Right ventricle myocardium superior (tissue), 1 donor: ENCODE measurements around the gene ANKHD1. TPM values are rescaled to one million over a fixed set of nuclear protein-coding genes. Genes with fewer than 3 reads are reported as not detected.

Source experiments
- ATAC-seq: fragments of 200-7000 bp; cut with Tn5 transposase; one replicate; pipeline ENCODE4 v1.9.1; 2020; ENCODE audit warnings: mild to moderate bottlenecking; ENCODE audit not compliant: poor library complexity
- DNase-seq: peaks from one replicate; pipeline ENCODE4 v3.0.0-alpha.2; 2020
- intact Hi-C: fragments of 100-400 bp; cut with DNase I; formaldehyde crosslinking; loops from one replicate; pipeline ENCODE4 v1.11.2; 2022
- total RNA-seq: library from RNA; stranded (reverse); fragmentation: NEBNext Ultra II Directional; extraction: Animal tissue kit (Norgen Biotek cat#: 25700); gene quantifications from one replicate; pipeline ENCODE4 v1.2.1, GENCODE V29; 2021
- donor health status: DM: no; HTN: yes; CAD: no; lungs with severe emphysema.

Gene ANKHD1
- total RNA-seq, 1 donor from 2014 or later = 55.8 TPM

- ATAC-seq (no peak), DNase-seq (no peak)
- intact Hi-C loops = no loop called here
Observed at GRCh38 chr5:140366589-140367255, 34.9 kb upstream of the ANKHD1 start.

DNA sequence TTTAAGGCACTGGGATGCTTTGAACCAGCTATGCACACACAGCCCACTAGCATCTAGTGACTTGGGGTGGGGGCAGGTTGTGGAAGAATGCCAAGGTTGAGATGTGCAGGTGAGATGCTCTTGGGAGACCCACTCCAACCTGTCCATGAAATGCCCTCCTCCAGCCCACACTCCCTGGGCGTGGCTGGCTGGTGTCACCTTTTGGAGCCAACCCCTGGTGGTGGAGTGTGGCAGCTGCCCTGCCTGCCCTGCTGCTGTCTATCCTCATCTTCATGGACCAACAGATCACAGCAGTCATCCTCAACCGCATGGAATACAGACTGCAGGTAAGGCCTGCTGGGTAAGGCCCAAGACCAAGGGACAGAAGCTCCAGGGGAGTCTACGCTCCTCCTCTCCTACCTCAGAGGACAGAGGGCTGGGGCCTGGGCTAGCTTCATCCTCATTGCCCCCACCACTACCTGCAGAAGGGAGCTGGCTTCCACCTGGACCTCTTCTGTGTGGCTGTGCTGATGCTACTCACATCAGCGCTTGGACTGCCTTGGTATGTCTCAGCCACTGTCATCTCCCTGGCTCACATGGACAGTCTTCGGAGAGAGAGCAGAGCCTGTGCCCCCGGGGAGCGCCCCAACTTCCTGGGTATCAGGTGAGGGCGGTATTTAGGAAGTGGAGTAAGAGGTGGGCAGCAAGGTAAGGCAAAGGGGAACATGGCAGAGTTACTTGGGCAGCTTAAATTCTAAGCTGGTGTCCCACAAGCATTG, 34.2 kb upstream of the ANKHD1 start:
- DNase-seq (no peak), ATAC-seq (no peak)
- intact Hi-C loops = no loop called here

DNA sequence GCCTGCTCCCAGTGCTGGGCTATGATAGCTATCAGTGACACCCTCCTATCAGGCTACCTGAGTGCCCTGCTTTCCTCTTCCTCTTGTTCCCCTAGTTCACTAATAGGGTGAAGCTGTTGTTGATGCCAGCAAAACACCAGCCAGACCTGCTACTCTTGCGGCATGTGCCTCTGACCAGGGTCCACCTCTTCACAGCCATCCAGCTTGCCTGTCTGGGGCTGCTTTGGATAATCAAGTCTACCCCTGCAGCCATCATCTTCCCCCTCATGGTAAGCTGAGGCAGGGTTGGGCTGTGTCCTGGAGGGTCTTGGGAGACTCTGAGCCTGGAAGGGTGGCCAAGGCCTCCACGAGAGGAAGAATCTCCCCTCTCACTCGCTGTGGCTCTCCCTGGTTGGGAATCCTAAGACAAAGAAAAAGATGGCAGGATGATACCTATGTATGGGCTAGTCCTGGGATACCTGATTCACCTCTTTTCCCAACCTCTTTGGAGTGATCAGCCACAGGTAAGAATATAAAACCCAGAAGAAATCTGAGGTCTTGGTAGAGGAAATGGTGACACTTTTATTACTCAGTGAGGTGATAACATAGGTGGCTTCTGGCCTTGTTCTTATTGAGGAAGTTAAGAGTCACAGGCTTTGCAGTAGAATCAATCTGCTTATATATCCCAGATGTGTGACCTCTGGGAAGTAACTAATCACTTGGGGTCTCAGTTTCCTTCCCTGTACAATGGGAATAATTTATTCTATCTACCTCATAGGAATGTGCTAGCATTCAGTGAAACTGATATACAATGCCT, 30.1 kb upstream of the ANKHD1 start:
- DNase-seq (no peak), ATAC-seq (no peak)
- intact Hi-C loops = loop anchor here (10.0 kb wide), 2 partner anchors 273 to 673 kb away; partner anchors contain the start of genes IK and NDUFA2

DNA sequence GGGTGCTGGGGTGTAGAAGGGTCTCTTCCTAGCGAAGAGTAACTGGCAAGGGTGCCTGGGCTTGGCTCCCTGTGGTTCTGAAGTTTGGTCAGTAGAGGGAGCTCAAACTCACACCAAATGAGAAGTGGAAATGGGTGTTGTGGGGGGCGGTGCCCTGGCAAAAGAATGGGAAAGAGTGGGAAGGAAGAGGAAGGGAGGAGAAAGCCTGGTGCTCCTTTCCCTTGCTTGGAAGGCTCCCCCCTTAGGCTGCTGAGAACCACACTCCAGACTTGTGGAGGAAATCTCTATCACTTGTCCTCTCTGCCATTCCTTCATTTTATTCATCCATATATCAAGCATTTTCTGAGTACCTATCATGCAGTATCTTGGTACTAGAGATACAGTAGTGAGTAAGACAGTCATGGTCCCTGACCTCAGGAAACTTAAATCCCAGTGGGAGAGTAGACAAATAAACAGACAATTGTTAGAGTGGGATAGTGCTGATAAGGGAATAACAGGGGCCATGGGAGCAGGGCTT, 28.6 kb upstream of the ANKHD1 start:
- intact Hi-C loops = loop anchor here (10.0 kb wide), 2 partner anchors 272 to 672 kb away; partner anchors contain the start of genes IK and NDUFA2
- peak; percentile 84 for DNase-seq
- peak; percentile 79 for ATAC-seq

DNA sequence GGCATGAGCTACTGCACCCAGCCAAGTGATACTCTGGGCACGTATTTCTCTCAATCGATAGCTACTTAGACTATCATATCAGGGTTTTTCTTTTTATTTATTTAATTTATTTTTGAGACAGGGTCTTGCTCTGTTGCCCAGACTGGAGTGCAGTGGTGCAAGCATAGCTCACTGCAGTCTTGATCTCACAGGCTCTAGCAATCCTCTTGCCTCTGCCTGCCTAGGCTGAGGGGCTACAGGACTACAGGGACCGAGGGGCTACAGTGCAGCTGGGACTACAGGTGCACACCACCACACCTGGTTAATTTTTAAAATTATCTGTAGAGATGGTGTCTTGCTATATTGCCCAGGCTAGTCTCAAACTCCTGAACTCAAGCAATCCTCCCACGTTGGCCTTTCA, 20.3 kb upstream of the ANKHD1 start:
- intact Hi-C loops = no loop called here
- ATAC-seq (no peak), DNase-seq (no peak)

DNA sequence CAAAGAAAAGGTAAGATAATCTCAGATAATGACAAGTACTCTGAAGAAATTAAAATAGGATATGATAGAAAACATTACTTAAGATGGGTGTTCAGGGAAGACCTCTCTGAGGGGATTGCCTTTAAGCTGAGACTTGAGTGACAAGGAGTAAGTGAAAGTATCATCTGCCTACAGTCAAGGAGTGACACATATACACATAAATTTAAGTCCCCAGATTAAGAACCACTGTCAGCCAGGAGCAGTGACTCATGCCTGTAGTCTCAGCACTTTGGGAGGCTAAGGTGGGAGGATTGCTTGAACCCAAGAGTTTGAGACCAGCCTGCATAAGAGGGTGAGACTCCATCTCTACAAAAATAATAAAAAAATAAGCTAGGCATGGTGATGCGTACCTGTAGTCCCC, 19.7 kb upstream of the ANKHD1 start:
- no peak for ATAC-seq
- DNase-seq = no peak
- intact Hi-C loops = no loop called here

GRCh38 chr5:140382866-140383265, 18.8 kb upstream of the ANKHD1 start:
- DNase-seq = no peak

GRCh38 chr5:140383300-140383699, 18.3 kb upstream of the ANKHD1 start:
- no peak for ATAC-seq
- intact Hi-C loops = no loop called here

More at GRCh38 chr5:140382866-140383265, 18.8 kb upstream of the ANKHD1 start:
- ATAC-seq = no peak
- intact Hi-C loops = no loop called here

DNA sequence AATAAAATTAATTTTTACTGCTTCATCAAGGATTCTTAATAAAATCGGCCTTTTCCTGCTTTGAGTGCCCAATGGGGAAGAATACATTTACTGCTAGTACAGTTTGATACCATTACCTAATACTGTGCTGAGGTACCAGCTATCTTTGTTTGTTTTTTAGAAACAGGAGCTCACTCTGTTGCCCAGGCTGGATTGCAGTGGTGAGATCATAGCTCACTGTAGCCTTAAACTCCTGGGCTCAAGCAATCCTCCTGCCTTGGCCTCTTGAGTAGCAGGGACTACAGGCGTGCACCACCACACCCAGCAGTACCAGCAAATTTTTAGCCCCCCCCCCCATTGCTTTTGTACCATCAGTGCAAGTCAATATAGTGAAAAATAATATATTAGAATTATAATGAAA, 13.6 kb upstream of the ANKHD1 start:
- intact Hi-C loops = no loop called here
- DNase-seq (no peak), ATAC-seq (no peak)

More at GRCh38 chr5:140383300-140383699, 18.3 kb upstream of the ANKHD1 start:
- DNase-seq = no peak

DNA sequence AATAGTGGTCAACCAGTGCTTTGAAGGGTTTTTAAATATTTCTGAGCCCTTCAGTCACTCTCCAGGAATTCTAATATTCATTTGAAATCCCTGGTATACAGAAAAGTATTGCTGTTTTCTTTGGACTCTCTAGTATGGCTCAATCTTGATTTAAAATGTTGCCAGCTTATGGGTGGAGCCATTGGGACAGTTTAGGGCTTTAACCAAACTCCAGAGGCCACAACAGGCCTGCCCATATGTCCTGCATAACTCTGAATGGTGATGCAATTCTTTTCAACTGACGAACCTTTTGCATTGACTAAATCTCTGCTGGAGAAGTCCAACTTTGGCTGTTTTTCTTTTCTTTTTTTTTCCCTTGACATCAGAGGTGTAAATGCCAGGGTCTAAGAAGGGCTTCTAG, 10.3 kb upstream of the ANKHD1 start:
- ATAC-seq (no peak), DNase-seq (peak; percentile 10)
- intact Hi-C loops = no loop called here

- intact Hi-C loops = no loop called here
Observed at GRCh38 chr5:140391732-140392131, 9.9 kb upstream of the ANKHD1 start.

GRCh38 chr5:140393738-140394137, 7.9 kb upstream of the ANKHD1 start:
- ATAC-seq (no peak), DNase-seq (peak; percentile 8)
- intact Hi-C loops = no loop called here

More at GRCh38 chr5:140391732-140392131, 9.9 kb upstream of the ANKHD1 start:
- DNase-seq (peak; percentile 6), ATAC-seq (no peak)

DNA sequence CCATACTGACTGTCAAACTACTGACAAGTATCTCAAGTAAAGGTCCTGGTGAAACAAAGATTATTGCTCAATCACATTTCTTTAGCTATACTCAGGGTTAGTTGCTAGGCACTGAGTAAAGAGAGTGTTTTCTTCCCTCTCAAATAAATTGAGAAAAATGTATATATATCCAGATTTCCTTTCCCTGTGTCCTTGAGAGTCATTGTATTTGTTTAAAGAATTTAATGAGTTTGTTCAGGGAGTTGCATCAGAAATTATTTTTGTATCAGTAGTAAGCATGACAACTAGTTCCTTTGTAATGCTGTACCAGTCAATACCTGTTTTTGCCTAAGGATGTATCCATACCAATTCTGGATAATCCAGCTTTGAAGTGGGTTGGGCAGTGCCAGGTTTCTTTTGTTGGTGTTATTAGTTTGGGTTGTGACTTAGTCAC, 3.2 kb upstream of the ANKHD1 start:
- intact Hi-C loops = no loop called here
- no peak for DNase-seq
- no peak for ATAC-seq

DNA sequence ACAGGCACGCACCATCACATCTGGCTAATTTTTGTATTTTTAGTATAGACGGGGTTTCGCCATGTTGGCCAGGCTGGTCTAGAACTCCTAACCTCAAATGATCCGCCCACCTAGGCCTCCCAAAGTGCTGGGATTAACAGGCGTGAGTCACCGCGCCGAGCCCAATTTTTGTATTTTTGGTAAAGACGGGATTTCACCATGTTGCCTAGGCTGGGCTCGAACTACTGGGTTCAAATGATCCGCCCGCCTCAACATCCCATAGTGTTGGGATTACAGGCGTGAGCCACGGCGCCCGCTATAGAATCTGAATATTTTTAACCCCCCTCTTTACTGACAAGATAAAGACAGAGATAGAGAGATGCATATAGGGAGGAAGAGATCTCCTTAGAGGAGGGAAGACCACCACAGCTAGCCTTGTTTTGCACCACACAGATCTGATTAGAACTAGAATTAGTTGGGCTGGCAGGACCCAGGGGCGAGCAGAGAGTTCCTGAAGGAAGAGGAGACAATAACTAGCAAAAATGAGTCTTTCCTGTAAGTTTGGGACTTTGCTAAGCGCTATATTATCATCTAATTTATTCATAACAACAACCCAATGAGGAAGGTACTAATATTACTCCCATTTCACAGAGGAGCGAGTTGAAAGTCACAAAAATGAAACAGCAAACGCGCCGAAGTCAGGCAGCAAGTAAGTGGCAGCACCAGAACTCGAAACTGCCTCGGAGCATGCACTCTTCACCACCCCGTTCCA, 1.5 kb upstream of the ANKHD1 start:
- ATAC-seq = no peak
- intact Hi-C loops = no loop called here
- DNase-seq = no peak

DNA sequence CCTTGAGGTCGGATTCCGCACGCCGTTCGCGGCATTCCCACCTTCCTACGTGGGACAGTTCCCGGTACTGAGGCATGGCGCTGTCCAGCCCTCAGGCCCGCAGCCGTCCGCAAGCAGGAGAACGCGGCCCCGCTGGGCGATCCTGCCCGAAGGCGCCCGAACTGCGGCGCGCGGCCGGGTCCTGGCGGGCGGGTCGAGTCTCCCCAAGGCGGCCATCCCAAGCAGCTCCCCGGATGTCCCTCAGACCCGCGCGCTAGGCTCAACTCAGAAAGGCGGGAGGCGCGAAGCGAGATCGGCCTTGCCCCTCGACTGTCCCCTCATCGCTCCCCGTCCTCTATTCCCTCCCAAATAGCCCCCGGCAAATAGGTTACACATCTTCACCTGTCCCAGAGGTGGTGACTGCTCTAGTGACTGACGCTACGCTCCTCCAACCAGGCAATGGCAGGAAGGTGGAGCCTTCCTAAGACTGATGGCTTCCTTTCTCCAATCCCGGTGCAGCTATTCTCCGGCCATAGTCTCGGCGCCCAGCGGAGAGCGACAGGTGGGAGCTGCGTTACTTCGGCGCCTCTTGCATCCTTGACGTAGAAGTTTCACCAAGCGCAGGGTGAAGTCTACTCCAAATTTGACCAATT, 787 bp upstream of the ANKHD1 start:
- peak; percentile 86 for ATAC-seq
- intact Hi-C loops = no loop called here
- DNase-seq = peak; percentile 94

DNA sequence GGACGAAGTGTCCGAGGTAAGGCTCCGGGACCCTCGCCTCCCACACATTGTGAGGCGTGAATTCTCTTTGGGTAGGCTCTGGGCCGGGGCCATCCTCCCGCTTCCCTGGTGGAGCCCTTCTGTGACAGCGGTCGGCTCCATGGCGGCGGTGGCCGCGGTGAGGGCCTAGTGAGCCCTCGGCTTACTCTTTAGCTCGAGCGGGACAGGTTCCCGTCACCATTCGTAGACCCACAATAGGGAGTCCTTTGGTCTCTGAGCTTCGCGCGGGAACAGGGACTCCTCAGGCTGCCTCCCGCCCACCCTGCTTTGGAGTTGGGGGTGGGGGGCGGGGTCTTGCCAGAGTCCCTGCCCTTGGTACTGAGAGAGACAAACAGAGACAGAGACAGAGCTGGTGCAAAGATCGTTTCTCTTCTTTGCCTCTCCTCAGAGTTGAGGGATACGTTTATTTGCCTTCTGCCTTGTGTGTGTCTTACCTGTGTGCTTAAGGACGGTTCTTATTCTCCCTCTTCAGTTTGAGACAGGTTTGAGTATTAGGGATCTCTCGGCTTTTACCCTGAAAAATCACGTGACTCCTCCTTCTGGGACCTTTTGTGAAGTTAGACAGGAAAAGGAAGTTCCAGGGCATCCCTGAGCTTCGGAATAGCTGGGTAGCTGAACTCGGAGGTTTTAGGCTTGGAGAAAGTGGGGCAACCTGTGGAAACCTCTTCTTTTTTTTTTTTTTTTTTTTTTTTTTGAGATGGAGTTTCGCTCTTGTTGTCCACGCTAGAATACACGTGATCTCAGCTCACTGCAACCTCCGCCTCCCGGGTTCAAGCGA, 833 bp downstream of the ANKHD1 start:
- peak; percentile 58 for DNase-seq
- intact Hi-C loops = no loop called here
- peak; percentile 1 for ATAC-seq

GRCh38 chr5:140403613-140404012, 2.0 kb downstream of the ANKHD1 start:
- no peak for DNase-seq
- intact Hi-C loops = no loop called here
- no peak for ATAC-seq
